Colonic mucosa (tissue), 4 donors: ENCODE measurements around the gene PFKFB4. TPM values are rescaled to one million over a fixed set of nuclear protein-coding genes. Genes with fewer than 3 reads are reported as not detected.
"Not testable (repeated sequence)": the region's sequence is repeated elsewhere in the genome, so short reads cannot be mapped to it uniquely, and the experiment has no call there.

Source experiments
- DNase-seq: peaks from one replicate; pipeline ENCODE4 v3.0.0-alpha.2; 2020
- H3K27ac ChIP-seq: fragments of 200-600 bp; one replicate; pipeline ENCODE4 v1.8.0; 2021
- H3K27me3 ChIP-seq: fragments of 200-600 bp; one replicate; pipeline ENCODE4 v1.8.0; 2021
- H3K36me3 ChIP-seq: fragments of 200-600 bp; one replicate; pipeline ENCODE4 v1.8.0; 2021
- H3K4me1 ChIP-seq: fragments of 200-600 bp; one replicate; pipeline ENCODE4 v1.8.0; 2021; ENCODE audit warnings: mild to moderate bottlenecking
- H3K4me3 ChIP-seq: fragments of 200-600 bp; one replicate; pipeline ENCODE4 v1.8.0; 2021
- H3K9ac ChIP-seq, 2 donors: one replicate each; pipeline ENCODE4 v1.7.0; 2013; ENCODE audit warnings: control low read depth in 2 of 2, low read depth in 2 of 2, low read length in 2 of 2
- H3K9me3 ChIP-seq: fragments of 200-600 bp; one replicate; pipeline ENCODE4 v1.8.0; 2021
- CTCF ChIP-seq: fragments of 200-600 bp; IDR thresholded peaks from one replicate; pipeline ENCODE4 v1.8.0; 2022; ENCODE audit warnings: antibody characterized with exemption, mild to moderate bottlenecking
- intact Hi-C: fragments of 100-400 bp; cut with DNase I; formaldehyde crosslinking; loops from one replicate; pipeline ENCODE4 v1.14.1; 2022
- total RNA-seq, 2 donors: library from RNA; stranded (reverse); fragmentation: NEBNext Ultra II Directional in 1 of 2; extraction: Animal tissue kit (Norgen Biotek cat#: 25700) in 1 of 2; gene quantifications; one replicate each; pipeline ENCODE4 v1.2.1, GENCODE V29; 2021
- donor health status: healthy.
- donor health status: DM: no; HTN: no; CAD: no.
- donor health status: DM: no; HTN: no; CAD: no.

PFKFB4 gene
- total RNA-seq, 2 donors from 2014 or later: 8.1 to 51.0 TPM

- Histone ChIP-seq H3K36me3 (no peaks in the 10 kb centered on the region), H3K27me3 (no peaks in the 10 kb centered on the region), H3K4me1 (no peaks in the 10 kb centered on the region), H3K4me3 (no peak overlapping the region), H3K9ac (no peak overlapping the region), H3K9me3 (no peaks in the 10 kb centered on the region), H3K27ac (no peak overlapping the region)
- no peak for TF ChIP-seq CTCF
- intact Hi-C loops: no loop called here
- DNase-seq: no peak
Observed at GRCh38 chr3:48536116-48536515, 20.5 kb downstream of the PFKFB4 start.

- Histone ChIP-seq H3K4me3 (no peak overlapping the region), H3K9ac (no peak overlapping the region), H3K36me3 (no peaks in the 10 kb centered on the region), H3K4me1 (no peaks in the 10 kb centered on the region), H3K9me3 (no peaks in the 10 kb centered on the region), H3K27me3 (no peaks in the 10 kb centered on the region), H3K27ac (no peak overlapping the region)
- DNase-seq: no peak
- TF ChIP-seq CTCF: no peak
- intact Hi-C loops: no loop called here
Observed at GRCh38 chr3:48535578-48535977, 21.0 kb downstream of the PFKFB4 start.

- TF ChIP-seq CTCF: no peak
- no peaks in the 10 kb centered on the region for H3K36me3 ChIP-seq
- intact Hi-C loops: no loop called here
Observed at GRCh38 chr3:48532977-48533337, 23.6 kb downstream of the PFKFB4 start.

GRCh38 chr3:48532271-48532976 lies 24.2 kb downstream of the PFKFB4 start:
- Histone ChIP-seq H3K36me3 (no peaks in the 10 kb centered on the region), H3K4me3 (no peak overlapping the region), H3K27me3 (no peaks in the 10 kb centered on the region), H3K9ac (no peak overlapping the region), H3K4me1 (no peaks in the 10 kb centered on the region), H3K27ac (no peak overlapping the region), H3K9me3 (no peaks in the 10 kb centered on the region)
- no peak for TF ChIP-seq CTCF
- DNase-seq: no peak
- intact Hi-C loops: no loop called here

More at GRCh38 chr3:48532977-48533337, 23.6 kb downstream of the PFKFB4 start:
- H3K4me1 ChIP-seq: no peaks in the 10 kb centered on the region
- DNase-seq: no peak
- no peak overlapping the region for H3K4me3 ChIP-seq
- H3K27ac ChIP-seq: no peak overlapping the region
- no peaks in the 10 kb centered on the region for H3K9me3 ChIP-seq
- no peak overlapping the region for H3K9ac ChIP-seq
- H3K27me3 ChIP-seq: no peaks in the 10 kb centered on the region

- H3K36me3 ChIP-seq, intact Hi-C loops, H3K4me3 ChIP-seq, H3K9me3 ChIP-seq, H3K4me1 ChIP-seq, H3K27me3 ChIP-seq, DNase-seq, H3K9ac ChIP-seq, H3K27ac ChIP-seq: not testable (repeated sequence)
Observed at GRCh38 chr3:48530701-48531100, 25.9 kb downstream of the PFKFB4 start.

- H3K27me3 ChIP-seq: no peaks in the 10 kb centered on the region
- no peak overlapping the region for H3K4me3 ChIP-seq
- DNase-seq: no peak
- intact Hi-C loops: no loop called here
- TF ChIP-seq CTCF: no peak
- H3K9ac ChIP-seq: no peak overlapping the region
- H3K27ac ChIP-seq: no peak overlapping the region
- H3K4me1 ChIP-seq: no peaks in the 10 kb centered on the region
- H3K36me3 ChIP-seq: no peaks in the 10 kb centered on the region
- no peaks in the 10 kb centered on the region for H3K9me3 ChIP-seq
Observed at GRCh38 chr3:48528754-48529153, 27.8 kb downstream of the PFKFB4 start.
